NCI-H1105 treated with DMSO at 0.1 percent for 48 hours (cell line): ENCODE results near the gene NFIB.

Experiments used
- DNase-seq: peaks from one replicate; lab custom pipeline; 2025; lab: John Stamatoyannopoulos, UW

NFIB gene

DNA sequence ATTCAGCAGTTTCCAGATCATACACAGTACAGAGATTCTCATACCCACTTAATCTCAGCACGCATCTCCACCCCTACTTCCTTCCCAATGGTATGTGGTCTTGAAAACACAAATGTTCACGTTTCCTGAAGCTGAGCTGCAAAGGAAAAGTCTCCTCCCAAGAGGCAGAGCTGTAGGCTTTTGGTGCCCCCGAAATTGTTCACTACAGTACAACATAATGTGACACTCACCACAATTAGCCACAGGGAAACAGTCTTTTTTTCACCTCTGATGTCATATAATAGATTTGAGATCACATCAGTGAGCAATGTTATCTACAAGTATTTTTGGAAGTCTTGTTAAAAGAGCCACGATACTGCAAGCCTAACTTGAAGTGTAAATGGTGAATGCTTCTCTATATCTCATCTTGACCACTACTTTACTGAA lies 40.2 kb downstream of the NFIB start:
- DNase-seq: no peak

DNA sequence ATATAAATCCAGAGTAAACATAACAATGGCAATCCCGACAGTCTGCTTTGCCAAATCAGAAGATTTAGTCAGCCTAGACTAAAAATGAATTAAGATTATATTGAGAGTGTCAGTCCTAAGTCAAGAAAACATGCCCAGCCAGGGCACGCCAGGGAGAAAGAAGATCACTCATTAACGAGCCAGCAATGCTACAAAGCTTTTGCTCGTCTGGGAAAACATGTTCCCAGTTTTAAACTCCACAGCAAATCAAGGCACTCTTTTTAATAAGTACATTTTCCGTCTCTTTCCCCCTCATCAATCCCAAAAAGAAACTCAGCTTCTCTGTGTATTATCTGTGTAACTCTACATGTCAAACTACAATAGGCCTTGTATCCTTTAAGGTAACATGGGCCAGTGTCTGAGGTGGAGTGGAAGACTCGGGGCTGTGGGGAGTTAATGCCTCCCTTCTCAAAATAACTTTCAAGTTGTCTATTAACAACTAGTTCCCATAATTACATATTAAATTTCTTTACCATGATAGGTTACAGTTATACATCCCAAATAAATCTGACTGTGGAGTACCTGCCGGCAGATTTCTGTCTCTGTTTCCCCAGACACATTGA lies 40.9 kb downstream of the NFIB start:
- DNase-seq: no peak

DNA sequence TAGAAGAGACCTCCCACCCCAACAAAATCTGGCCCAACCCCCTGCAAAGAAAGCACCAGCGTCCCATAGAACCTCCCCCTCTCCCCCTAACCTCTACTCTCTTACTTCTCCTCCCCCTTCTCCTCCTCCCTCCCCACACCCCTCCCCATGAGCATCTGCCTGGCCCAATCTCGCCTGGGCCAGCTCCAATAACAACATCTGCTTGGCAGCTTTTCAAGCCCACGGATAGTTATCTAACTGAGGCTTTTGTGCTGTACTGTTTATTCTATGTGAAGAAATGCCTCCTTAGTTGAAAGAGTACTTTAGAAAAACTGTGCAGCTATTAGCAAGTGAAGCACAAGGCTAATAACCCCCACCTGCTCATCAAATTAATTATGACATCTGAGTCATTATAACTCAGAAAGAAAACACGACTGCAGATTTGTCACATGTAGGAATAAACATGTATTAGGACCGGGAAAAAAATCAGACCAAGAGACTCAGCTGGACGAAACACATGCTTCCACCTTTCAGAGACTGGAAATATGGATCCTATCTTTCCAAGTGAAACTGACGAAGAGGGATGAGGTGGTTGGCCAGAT lies 42.8 kb downstream of the NFIB start:
- DNase-seq: peak; percentile 100

DNA sequence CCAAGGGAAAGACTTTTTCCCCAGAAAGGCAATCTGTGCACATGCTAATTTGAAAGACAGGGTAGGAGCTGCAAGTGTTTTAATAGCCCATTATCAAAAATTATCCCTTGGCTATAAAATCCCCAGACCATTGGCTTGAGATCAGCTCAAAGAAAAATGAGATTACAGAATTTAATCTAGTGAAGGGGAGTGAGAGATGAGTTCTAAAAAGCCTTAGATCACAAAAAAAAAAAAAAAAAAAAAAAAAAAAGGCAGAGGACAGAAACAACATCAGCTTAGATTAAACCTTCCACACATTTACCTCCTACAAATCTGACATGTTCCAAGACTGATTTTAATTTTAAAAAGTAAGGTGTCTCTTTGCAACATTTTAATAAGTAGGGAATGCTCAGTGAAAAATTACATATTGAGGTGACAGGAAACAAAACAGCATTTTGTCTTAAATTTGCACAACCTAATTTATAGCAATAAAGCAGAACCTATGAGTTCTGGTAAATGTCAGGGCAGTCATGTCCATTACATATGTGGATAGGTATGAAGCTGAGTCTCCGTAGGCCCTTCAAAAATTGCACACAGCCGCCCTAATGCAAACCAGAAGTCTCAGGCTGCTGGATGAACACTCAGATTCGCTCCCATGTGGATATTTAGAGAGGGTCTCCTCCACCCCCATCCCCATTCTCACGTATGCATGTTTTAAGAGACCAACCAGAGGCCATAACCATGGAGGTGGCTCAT lies 43.4 kb downstream of the NFIB start:
- DNase-seq: peak; percentile 49

DNA sequence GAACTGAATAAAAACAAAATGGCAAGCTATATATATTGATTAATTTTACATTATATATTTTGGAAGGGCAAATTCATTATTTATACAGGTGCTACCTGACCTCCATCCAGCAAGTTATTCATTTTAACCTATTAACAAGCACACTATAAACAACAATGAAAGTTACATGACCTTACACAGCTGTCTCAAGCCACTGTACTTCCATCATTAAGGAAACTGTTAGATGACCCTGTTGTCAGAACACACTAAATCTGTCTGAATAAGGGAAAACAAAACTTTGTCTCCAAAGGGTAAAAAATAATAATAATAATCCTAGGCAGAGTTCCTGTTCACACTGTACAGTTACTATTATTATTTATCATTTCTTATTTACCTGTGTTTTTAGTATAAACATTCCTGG lies 44.0 kb downstream of the NFIB start:
- DNase-seq: no peak

DNA sequence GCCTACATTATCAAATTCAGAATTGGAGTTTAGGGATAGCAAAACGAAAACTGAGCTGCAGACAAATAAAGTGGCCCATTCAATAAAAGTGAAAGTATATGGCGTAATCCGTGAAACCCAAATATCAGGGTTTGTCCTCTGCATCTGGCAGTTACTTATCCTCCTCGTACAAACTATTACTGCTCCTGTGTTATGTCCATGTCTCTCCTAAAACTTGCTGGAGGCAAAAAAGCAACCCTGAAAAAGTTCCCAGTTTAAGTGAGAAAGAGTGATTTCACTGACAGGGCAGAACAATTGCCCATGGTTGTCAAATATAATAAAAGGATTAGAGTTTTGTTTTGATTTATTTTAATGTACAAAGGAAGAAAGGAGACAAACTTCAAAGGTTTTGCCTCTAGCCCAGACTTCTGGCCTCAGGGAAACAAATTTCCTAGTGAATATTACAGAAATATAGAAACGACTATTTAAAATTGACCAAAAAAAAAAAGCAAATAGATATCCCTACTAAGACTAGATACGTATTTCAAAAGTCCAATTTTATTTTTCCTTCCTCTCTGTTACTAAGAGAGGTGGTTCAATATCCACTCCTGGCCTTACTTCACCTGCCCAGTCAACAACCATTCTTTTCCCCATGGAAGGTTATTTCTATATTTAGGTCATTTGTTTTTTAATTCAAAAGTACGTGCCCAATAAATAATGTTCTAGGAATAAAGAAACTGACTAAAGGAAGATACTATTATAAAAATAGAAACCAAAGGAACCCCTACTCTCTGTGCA lies 50.0 kb downstream of the NFIB start:
- DNase-seq: no peak

DNA sequence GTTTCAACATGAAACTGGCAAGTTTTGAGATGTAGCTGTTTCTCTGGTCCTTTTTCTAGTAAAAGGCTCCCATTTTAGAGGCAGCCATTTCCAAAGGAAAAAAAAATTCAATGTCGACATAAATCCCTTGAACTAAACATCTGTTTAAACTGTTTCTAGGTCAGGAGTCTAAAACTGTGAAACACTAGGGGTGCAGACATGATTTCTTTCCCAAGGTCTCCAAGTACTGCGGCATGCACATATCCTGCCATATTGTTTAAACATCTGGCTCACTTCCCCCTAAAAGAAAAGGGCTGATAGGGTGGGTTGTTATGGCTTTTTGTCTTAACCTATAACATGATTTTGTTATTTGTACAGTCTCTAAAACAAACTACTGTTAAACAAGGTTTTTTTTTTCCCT lies 51.1 kb downstream of the NFIB start:
- DNase-seq: no peak

DNA sequence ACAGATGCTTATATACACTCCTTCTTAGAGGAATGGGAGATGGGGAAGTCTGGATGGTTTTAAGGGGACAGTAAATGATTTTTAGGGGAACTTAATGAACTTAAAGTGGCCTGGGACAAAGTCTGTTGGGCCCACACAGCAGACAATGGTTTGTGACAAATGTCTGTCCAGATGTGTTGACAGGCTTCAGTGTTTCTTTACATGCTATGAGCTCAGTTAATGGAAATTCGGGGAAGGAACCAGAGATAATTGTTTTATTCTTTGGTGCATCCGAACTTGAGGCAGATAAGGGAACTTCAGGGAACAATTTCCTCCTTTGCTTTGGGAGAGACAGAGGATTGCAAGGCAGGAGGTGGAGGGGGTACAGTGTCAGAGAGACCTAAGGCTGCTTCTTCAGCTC lies 52.3 kb downstream of the NFIB start:
- no peak for DNase-seq

DNA sequence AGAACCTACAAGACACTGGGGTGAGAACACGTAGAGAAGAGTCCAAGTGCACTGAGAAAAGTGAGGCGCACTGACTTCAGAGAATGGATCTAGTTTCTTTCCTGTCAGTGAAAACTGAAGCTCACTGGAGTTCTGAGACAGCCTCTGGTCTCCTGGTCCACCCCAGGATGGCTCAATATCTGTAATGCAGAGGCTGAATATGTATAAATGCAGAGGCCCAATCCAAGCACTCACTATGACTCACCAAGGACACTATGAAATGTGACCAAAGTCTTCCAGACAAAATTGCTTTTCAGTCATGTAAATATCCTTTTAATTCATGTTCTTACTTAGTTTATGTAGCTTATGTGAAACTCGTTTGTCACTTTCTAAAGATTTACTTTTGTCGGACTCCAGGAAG lies 53.8 kb downstream of the NFIB start:
- DNase-seq: no peak

DNA sequence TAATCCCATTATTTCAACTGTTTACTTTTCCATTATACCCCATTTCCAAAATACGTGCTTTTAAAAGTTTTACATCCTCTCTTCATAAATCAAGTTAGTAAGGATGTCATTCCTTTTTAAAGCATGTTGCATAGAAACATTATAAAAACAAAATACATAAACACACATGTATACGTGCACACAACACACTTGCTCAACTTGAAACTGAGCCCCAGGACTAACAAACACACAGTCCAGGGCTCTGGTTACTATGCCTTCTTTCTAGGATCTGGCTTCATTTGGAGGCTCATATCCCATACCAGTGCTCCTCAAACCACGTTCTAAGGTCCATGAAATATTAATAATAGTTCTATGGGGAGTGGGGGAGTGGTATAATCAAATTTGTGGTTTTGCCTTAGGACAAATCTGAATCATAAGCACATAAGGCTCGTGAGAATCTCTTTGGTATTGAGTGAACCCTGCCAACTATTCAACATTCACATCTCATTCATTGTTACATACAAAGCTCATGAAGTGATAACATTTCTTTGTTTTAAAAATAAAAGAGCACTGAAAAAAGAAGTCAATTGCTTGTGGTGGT lies 55.2 kb downstream of the NFIB start:
- no peak for DNase-seq

DNA sequence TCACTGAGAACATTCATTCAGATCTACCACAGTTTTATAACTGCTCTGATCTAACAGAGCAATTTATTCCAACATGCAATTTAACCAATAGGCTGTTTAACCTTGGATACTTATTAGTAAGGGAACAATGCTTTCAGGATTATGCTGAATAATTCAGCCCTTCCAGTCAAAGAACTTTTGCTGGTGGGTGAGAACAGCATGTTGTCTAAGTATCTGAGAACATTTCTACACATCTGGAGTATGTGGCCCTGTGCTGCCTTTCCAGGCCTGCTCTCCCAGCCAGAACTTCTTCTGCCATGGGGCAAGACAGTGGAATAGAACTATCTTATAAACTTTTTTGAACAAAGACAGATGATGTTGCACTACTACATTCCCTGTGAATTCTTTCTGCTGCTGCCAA lies 55.8 kb downstream of the NFIB start:
- DNase-seq: no peak

DNA sequence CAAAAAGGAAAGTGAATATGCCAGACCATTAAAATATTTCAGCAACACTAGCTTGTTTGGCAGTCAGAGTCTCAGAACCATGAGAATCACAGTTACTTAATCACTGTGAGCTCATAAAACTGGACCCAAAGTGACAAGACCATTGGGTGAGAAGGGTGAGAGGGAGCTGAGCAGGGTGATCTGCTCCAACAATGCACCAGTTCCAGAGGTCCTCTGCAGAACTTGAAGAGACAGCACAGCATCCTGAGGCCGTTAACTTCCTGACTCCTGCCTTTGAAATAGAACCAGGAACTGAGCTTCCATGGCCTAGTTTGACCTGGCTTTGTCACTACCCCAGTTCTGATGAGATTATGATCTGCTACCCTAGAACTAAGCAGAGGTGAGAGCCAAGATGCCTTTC lies 57.4 kb downstream of the NFIB start:
- no peak for DNase-seq

DNA sequence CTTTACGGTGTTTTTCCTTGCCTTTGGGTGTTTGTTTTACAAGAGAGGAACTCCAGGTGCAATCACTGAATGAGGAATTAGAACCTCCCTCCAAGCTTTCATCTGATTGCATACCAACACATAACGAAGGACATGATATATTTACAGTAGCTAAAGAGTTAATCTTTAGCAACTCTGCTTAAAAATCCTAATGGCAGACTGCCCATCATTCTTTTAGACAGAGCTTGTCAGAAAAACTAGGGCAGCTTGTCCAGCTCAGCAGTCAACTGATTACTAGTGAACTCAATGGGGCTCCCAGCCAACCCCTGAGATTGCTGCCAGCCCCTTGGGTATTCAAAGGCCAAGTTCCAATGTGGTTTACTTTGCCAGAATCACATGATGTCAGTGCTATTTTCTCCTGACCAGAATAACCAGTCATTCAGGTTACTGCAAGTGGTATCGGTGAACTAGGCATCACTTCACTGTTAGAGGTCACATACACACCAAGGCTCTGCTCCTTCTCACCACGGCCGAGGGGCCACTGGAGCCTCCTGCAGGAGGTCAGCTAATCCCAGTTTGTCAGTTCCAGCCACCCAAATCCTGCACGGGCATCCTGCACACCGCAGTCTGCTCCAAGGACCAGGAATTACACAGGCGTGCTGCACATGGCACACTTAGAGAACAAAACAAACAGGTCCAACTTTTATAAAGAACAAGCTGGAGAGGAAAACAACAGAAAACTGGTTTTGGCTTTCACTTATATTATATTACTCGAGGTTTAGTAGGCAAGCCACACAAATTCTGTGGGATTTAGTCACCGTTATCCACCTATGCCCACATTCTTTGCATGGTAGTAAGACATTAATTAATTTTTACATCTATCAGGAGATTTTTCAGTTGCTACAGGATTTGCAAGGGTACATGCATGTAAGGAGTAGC lies 62.5 kb downstream of the NFIB start:
- DNase-seq: peak; percentile 88

DNA sequence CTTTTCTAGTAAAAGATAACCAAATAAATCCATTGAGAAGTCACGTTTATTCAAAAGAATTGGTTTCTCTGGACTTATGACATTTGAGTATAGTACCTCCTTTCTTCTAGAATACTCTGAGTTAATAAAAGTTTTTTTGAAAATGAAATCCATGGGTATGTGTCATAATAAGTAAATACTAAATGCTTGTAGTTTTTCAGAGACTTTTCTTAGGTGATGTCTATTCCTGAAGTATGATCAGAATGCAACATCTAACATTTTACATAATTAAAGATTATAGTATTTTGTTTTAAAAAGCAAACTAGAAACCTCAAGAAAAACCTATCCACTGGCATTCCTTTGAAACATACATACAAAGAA lies 63.2 kb downstream of the NFIB start:
- no peak for DNase-seq

DNA sequence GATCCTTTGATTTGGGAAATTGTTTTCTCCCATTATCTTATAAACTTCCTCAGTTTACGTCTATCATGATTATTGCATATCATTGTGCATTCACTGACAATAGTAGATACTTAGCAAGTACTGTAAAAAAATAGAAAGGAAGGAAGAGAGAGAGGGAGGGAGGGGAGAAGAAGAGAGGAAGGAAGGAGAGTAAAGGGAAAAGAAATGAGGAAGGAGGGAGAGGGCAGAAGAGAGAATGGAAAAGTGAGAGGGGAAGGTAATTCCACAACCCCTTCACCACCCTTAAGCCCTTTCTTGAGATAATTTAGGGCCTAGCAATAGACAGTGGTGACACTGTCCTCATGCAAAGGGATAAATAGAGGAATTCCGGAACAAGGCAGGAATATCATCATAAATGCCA lies 64.4 kb downstream of the NFIB start:
- no peak for DNase-seq

DNA sequence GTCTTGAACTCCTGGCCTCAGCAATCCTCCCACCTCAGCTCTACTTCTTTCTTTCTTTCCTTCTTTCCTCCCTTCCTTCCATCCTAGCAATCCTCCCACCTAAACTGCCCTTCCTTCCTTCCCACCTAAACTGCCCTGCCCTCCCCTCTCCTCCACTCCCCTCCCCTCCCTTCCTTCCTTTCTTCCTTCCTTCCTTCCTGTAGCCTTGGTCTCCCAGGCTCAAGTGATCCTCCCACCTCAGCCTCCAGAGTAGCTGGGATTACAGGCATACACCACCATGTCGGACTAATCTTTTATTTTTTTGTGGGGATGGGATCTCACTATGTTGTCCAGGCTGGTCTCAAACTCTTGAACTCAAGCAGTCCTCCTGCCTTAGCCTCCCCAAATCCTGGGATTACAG lies 65.8 kb downstream of the NFIB start:
- DNase-seq: no peak

DNA sequence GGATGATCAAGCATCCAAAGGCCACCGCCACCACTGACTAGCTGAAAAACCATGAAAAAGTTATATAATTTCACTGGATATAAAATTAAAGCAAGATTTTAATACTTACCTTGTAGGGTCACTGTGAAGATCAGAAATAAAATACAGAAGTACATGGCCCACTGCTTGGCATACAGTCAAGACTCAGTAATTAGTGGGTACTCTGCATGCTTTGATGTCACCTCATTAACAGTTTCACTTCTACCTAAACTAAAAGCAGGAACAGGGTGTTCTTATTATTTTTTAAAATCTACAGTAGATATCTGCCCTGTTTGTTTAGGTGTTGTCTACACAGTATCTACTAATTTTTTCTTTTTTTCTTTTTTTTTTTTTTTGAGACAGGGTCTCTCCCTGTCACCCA lies 66.4 kb downstream of the NFIB start:
- DNase-seq: no peak

DNA sequence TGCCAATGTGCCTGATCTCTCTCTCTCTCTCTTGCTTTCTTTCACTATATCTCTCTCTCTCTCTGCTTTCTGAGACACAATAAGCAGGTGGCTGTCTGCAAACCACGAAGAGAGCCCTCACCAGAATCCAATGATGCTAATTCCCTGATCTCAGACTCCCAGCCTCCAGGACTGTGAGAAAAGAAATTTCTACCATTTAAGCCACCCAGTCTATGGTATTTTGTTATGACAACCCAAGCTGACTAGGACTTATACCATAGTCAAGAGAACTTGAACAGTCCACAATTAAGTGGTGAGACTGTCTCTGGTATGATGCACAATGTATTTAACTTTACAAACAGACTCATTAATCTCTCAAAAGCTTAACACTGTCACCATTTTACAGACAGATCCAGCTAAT lies 67.0 kb downstream of the NFIB start:
- DNase-seq: no peak

DNA sequence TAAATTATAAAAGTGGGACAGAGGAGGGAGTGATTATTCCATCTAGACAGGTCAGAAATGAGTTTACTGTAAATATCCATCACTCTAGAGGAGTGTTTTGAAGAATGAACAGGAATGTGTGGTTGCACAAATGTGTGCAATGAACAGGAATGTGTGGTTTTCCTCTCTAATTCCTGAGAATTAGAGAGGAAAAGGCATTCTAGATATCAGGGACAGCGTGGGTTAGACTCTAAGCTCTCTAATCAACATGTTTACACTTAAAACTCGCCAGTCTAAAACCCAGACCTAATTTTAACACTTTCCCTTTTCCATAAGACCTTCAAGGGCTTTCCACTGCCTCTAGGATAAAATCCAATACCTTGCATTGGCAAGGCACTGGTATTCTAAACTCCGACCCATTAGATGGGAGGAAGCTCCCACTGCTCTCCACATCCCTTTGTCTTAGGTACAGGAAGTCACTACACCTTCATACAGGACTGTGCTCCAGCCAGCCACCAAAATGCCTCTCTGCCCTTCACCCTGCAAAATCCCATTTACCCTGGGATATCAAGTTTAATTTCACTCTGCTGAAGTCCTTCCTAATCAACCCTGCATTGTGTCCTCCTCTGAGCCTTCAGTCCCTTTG lies 67.9 kb downstream of the NFIB start:
- no peak for DNase-seq

DNA sequence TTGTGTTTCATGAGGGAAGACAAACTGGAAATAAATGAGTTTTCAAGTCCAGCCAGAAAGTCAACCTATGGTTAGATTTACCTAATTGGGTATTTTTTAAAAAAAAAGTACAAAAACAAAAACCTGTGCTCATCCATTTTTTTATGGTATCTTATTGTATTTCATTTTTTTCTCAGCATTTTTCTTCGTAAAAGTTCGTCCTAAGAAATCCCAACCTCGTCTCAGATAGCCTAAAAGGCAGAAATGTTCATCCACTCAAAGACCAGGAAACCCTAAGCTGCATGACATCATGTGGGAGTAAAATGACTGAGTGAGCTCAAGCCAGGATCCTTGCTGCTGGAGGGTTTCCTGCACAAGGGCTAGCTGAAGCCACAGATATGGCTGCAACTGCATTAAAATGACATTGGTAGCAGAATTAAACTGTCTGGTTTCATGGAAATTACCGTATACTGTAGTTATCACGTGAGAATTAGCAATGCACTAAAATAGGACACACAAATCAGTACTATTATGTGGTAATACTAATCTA lies 70.4 kb downstream of the NFIB start:
- DNase-seq: no peak
